GM20431 (cell line): ENCODE measurements around the gene BMERB1.

Experiments used
- in situ Hi-C: fragments of 300-500 bp; cut with MseI, MboI; formaldehyde crosslinking; loops from one replicate; pipeline ENCODE4 v1.15.0; 2020; ENCODE audit warnings: low sequenced_read_pairs; ENCODE audit not compliant: unreplicated experiment

BMERB1 gene

DNA sequence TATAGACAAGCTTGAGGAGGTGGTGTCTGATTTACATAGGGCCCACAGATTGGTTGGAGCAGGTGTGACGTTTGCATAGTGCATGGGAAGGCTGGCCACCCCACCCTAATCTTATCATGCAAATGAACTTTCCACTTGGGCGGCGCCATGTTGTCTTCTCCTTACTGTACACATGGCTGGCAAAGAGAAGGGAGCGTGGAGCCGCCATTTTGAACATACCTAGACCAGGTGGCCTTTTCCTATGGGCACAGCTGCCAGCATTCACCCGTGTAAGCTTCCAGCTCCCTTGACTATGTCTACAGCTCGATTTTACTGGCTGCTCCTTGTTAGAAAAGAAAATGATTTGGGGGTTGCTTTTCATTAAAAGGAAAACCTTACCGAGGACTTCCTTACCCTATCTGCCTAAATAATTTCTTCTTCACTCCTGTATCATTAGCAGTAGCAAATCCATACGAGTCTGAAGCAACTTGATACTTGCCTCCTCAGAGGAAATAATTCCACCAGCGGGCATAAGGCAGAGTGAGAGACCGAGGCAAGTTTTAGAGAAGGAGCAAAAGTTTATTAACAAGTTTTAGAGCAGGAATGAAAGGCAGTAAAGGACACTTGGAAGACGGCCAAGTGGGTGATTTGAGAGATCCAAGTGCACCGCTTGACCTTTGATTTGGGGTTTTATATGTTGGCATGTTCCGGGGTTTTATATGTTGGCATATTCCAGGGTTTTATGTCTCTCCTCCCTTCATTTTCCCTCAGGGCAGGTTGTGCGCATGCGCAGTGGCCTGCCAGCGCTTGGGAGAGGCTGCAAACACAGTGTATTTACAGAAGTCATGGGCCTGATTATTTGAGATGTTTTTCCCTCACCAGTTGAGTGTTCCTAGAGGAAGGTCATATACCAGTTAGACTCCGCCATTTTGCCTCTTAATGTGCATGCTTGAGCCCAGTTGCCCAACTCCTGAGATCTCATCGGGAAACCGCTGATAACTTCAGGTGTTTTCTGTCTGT is 142.9 kb downstream of the BMERB1 start:
- in situ Hi-C loops = no loop called here

- in situ Hi-C loops = no loop called here
These were observed 144.4 kb downstream of the BMERB1 start for GRCh38 chr16:15578824-15579223.

DNA sequence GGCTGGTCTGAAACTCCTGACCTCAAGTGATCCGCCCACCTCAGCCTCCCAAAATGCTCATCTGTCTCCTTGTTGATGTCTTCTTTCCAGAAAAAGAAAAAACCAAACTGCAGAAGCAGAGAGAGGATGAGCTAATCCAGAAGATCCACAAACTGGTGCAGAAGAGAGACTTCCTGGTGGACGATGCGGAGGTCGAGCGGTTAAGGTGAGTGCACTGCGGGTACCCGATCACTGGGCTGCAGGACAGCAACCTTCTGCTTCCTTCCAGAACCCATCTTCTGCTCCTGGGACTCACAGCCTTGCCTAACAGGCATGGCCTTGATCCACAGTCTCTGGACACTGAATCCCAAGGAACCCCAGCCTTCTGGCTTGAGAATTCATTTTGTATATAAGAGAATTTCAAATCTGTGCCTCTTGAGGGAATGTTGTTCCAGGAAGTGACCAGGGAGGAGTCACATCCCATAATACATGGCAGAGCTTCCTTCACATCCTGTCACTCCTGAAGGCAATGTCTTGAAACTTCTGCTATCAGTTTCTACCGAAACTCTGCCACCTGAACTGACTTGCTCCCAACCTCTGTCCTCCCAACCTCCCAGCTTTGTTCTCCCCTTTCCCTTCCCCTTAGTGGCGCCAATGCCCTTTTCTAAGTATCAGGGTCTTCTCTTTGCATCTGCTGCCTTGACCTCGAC is 146.9 kb downstream of the BMERB1 start:
- in situ Hi-C loops = no loop called here

- in situ Hi-C loops = no loop called here
These were observed 149.1 kb downstream of the BMERB1 start for GRCh38 chr16:15583526-15583925.

GRCh38 chr16:15585956-15586355 is 151.6 kb downstream of the BMERB1 start:
- in situ Hi-C loops = no loop called here

DNA sequence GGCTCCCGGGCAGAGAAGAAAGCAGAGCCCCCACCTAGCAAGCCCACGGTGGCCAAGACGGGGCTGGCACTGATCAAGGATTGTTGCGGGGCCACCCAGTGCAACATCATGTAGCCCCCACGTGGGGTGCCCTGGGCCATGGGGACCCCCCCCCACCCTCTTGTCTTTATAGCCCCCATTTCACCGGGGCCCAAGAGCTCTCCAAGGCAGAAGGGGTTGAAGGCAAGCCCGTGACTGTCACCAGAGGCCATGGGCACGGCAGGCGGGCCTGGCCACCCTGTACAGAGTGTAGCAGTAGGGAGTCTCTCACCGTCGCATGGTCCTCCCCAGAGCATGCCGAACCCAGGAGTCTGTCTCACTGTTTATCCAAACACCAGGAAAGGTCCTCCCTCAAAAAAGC is 152.3 kb downstream of the BMERB1 start:
- in situ Hi-C loops = no loop called here

DNA sequence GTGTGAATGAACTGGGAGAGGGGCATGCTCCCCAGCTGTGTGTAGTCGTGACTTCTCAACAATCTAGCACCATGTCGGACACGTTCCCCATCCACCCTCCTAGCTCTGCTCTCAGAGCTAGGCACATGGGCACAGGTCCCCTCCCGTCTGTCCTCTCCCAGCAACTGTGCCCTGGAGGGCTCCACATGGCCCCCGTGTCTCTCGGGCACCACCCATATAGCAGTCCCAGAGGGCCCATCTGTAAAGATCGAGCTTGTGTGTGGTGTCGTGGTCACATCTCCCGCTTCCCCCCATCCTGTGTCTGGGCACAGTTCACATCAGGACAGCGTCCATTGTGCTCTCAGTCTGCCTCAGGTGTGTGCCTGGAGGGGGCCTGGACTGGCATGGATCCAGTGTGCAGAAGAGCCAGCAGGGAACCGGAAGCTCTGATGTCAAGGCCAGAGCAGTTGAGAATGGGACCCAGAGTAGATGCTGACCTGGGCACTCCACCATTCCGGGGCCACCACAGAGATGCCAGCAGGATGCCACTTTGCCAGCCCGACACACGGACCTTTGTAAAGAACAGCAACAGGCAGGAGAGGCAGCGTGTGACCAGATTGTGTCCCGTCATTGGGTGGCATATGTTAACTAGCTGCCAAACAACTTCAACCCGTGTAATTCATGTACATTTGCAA is 152.9 kb downstream of the BMERB1 start:
- in situ Hi-C loops = no loop called here

DNA sequence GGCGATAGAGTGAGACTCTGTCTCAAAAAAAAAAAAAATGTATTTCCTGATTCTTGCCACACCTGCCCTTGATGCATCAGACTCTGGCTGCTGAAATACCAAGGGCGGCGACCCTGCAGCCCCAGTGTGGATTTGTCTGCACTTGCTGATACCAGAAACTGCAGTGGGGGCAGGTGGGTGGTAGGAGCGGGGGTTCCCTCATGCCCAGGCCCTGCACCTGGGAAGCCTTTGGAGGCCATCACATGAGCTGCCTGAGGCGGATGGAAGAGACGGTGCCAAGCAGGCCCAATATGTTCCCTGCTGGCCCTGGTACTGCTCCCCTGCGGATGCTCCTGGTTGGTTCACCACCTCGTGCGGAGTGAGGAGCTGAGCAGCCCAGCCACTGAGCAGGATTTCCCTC is 157.9 kb downstream of the BMERB1 start:
- in situ Hi-C loops = no loop called here

GRCh38 chr16:15593235-15593634 is 158.8 kb downstream of the BMERB1 start:
- in situ Hi-C loops = no loop called here

GRCh38 chr16:15594711-15595320 is 160.4 kb downstream of the BMERB1 start:
- in situ Hi-C loops = no loop called here

GRCh38 chr16:15597135-15597534 is 162.7 kb downstream of the BMERB1 start:
- in situ Hi-C loops = no loop called here

- in situ Hi-C loops = no loop called here
These were observed 163.6 kb downstream of the BMERB1 start for GRCh38 chr16:15597822-15598647.

DNA sequence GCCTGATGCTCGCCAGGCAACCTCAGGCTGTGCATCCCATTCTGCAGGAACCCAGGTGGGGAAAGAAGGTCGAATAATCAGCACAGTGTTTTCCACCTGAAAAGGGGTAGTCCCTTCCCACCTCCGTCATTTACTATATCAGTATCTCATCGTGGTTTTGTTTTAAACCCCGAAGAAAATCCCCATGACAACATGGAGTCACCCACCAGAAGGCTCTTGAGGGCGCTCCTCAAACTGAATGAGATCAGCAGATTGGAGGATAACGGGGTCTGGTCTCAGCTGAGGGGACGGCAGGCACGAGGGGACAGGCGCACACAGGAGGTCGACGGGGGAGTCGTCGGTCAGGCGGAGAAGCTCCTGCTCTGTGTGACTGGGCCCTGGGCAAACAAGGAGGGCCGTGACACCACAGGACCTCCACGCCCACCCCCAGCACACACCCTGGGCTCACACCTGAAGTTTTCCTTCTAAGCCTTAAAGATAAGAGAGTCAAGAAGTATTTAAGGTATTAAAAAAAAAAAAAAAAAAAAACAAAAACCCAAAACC is 164.3 kb downstream of the BMERB1 start:
- in situ Hi-C loops = no loop called here

- in situ Hi-C loops = no loop called here
These were observed 165.1 kb downstream of the BMERB1 start for GRCh38 chr16:15599303-15600070.

DNA sequence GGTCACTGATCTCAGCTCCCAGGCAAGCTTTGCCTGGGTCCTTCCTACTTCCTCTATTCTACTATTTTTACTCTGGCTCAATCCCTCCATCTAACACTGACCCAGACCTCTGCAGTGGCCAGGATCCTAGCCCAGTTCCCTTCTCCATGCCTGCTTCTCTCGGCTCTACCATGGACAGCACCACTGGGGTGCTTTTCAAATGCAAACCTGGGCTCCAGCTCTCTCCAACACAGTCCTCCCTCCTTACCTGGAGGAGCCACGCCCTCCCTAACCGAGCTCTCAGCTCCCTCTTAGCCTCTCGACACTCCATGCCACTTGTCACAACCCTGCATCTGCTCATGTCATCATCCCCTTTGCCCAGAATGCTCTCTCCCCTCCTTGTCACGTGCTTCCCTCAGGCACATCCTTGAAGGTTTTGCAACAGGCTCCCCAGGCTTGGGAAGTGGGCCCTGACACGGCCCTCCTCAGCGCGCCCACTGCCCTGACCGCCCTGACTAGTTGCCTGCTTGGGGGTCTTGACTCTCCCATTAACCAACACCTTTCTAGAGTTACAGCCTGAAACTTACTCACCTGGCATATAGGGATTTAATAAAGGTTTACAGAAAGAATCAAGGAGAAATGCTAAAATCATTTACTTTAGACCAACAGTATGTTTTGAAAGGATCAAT is 167.0 kb downstream of the BMERB1 start:
- in situ Hi-C loops = no loop called here

DNA sequence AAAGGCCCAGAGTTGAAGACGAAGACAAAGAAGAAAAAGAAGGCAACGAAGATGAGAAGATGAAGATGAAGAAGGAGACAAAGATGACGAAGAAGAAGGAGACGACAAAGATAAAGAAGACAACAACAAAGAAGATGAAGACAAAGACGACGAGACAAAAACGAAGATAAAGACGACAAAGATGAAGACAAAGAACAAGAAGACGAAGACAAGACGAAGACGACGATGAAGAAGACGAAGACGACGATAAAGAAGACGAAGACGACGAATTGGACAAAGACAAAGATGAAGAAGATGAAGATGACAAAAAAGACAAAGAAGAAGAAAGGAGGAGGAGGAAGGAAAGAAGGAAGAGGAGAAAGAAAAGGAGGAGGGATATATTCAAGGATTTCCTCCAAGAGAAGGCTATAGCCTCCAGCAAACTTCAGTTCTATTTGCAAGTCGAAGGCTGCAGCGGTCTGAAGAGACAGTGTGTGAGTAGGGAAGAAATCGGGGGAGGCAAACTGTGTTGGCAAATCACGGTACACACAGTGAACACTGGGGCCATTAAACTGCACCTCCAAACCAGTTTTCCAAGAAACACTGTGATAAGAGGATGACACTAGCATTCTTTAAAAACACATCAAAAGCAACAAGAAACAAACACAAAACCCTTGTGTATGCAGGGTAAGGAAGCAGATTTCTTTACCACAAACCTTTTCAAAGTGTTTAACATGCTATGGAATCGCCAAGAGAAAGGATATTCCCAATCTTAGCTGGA is 168.1 kb downstream of the BMERB1 start:
- in situ Hi-C loops = no loop called here
